ENCODE measurements around the gene HAUS2. TPM values are rescaled to one million over a fixed set of nuclear protein-coding genes. Genes with fewer than 3 reads are reported as not detected.

Gene HAUS2
- total and polyA plus RNA-seq, 2 donors (not counting 3 experiments of a cell fraction or from before 2014, with no cell fraction given) = 12.6 to 33.5 TPM

- intact Hi-C loops (cut with micrococcal nuclease) = loop anchor here (2.0 kb wide), 1 partner anchor 16 kb away; the partner anchor contains the start of gene SNAP23
- TF ChIP-seq EZH2 (IDR thresholded peaks at IDR 0.05; ENCODE audit: borderline replicate concordance, low read depth, low read length, severe bottlenecking) = no peak
- TF ChIP-seq, protein P1, sequence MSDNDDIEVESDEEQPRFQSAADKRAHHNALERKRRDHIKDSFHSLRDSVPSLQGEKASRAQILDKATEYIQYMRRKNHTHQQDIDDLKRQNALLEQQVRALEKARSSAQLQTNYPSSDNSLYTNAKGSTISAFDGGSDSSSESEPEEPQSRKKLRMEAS (IDR thresholded peaks at IDR 0.05; ENCODE audit: insufficient read depth, insufficient read length) = no peak
- no peak for TF ChIP-seq GATA2 (IDR thresholded peaks at IDR 0.05; ENCODE audit: insufficient read depth, insufficient read length, low read depth, low read length)
- TF ChIP-seq, protein P2, sequence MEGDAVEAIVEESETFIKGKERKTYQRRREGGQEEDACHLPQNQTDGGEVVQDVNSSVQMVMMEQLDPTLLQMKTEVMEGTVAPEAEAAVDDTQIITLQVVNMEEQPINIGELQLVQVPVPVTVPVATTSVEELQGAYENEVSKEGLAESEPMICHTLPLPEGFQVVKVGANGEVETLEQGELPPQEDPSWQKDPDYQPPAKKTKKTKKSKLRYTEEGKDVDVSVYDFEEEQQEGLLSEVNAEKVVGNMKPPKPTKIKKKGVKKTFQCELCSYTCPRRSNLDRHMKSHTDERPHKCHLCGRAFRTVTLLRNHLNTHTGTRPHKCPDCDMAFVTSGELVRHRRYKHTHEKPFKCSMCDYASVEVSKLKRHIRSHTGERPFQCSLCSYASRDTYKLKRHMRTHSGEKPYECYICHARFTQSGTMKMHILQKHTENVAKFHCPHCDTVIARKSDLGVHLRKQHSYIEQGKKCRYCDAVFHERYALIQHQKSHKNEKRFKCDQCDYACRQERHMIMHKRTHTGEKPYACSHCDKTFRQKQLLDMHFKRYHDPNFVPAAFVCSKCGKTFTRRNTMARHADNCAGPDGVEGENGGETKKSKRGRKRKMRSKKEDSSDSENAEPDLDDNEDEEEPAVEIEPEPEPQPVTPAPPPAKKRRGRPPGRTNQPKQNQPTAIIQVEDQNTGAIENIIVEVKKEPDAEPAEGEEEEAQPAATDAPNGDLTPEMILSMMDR (IDR thresholded peaks at IDR 0.05; ENCODE audit: extremely low read depth in 1 of 2, insufficient read depth in 1 of 2, low read depth in 1 of 2, low read length in 2 of 2) = no peak
- TF ChIP-seq MYC (IDR thresholded peaks at IDR 0.05; ENCODE audit: low read depth, low read length) = no peak
- no peak for TF ChIP-seq JUN (IDR thresholded peaks at IDR 0.05; ENCODE audit: borderline replicate concordance, insufficient read depth, insufficient read length, low read depth)
- no peak for TF ChIP-seq FOS (IDR thresholded peaks at IDR 0.05; ENCODE audit: borderline replicate concordance, insufficient read depth, low read length)
- TF ChIP-seq POLR2A (IDR thresholded peaks at IDR 0.05; ENCODE audit: low read depth, low read length) = no peak
- TF ChIP-seq POLR2AphosphoS5 (IDR thresholded peaks at IDR 0.05; ENCODE audit: insufficient read depth, low read depth, low read length) = no peak
- Histone ChIP-seq H4K20me1 (replicated peaks; ENCODE audit: control insufficient read depth, extremely low read depth, insufficient read depth, low read length) (no peaks in the 10 kb centered on the region), H3K4me1 (ENCODE audit: control insufficient read depth, extremely low read depth, insufficient read depth, low read length) (peaks cover 14% of the 10 kb centered on the region), H3K4me2 (ENCODE audit: insufficient read depth, low read length) (peak overlapping the region; percentile 31), H3K27me3 (ENCODE audit: control insufficient read depth in 2 of 2, insufficient read depth in 2 of 2, low read length in 2 of 2) (no peaks in the 10 kb centered on the region), H3K9me1 (replicated peaks; ENCODE audit: control insufficient read depth, extremely low read depth, insufficient read depth, low read length) (no peaks in the 10 kb centered on the region), H3K79me2 (ENCODE audit: control insufficient read depth, insufficient read depth, low read length) (peaks cover 61% of the 10 kb centered on the region), H3K9ac (replicated peaks; ENCODE audit: extremely low read depth, insufficient read depth, low read length) (peak overlapping the region; percentile 22), H3K36me3 (ENCODE audit: control insufficient read depth in 2 of 2, extremely low read depth in 1 of 2, insufficient read depth in 2 of 2, low read length in 2 of 2) (peaks cover 9 to 18% of the 10 kb centered on the region in 2 experiments), H2AFZ (ENCODE audit: low read depth, low read length) (no peak overlapping the region), H3K4me3 (replicated peaks in 1 of 3; ENCODE audit: insufficient read depth in 1 of 3, low read depth in 1 of 3, low read length in 3 of 3) (no peak overlapping the region), H3K9me3 (replicated peaks; ENCODE audit: control insufficient read depth, insufficient read depth, low read length) (no peaks in the 10 kb centered on the region), H3K27ac (ENCODE audit: insufficient read depth, low read depth, low read length) (peak overlapping the region; percentile 55)
- DNase-seq (ENCODE audit: low read depth, low spot score) (peak; percentile 32), FAIRE-seq (no peak)
- ChIA-PET CTCF (interaction anchor here (1.1 to 1.7 kb wide), 4 partner anchors 12 to 39 kb away, joined by 3 to 9 read pairs (median 4); partner anchors contain the start of genes SNAP23 and ZNF106), POLR2A (interaction anchor here (1.3 to 1.9 kb wide), 3 partner anchors 8 to 20 kb away, joined by 3 to 7 read pairs (median 4); partner anchors contain the start of genes SNAP23 and ZNF106)
- dilution Hi-C loops (cut with MboI; ENCODE audit: extremely low pct_ligation_motif_present, low sequenced_read_pairs) = no loop called here
- no TSS peak for BruUV-seq (replicated peaks)
Measured at GRCh38 chr15:42511007-42511391, 37.6 kb upstream of the HAUS2 start.

Measured in endothelial cell of umbilical vein (primary cell).